ENCODE measurements around the gene ZBED1. TPM values are rescaled to one million over a fixed set of nuclear protein-coding genes. Genes with fewer than 3 reads are reported as not detected.

Gene ZBED1
- total and polyA plus RNA-seq, 7 experiments from 2014 or later: 23.7 to 44.3 (median 29.0) TPM

DNA sequence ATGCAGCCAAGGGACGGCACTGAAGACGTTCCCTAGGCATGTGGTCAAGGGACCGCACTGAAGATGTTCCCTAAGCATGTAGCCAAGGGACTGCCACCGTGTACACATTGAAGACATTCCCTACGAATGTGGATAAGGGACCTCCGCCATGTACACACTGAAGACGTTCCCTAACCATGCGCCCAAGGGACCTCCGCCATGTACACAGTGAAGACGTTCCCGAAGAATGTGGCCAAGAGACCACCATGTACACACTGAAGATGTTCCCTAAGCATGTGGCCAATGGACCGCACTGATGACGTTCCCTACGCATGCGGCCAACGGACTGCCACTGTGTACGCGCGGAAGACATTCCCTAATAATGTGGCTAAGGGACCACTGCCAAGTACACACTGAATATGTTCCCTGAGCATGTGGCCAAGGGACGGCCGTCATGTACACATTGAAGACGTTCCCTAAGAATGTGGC lies 48.4 kb downstream of the ZBED1 start:
- Histone ChIP-seq H3K4me3 (ENCODE audit: low read length) (no peak overlapping the region), H3K27me3 (ENCODE audit: control insufficient read depth in 2 of 2, insufficient read depth in 2 of 2, low read length in 2 of 2) (no peaks in the 10 kb centered on the region), H3K27ac (ENCODE audit: low read depth, low read length) (no peak overlapping the region), H3K36me3 (ENCODE audit: control insufficient read depth in 2 of 3, insufficient read depth in 3 of 3, low read length in 3 of 3) (no peaks in the 10 kb centered on the region), H3K9me3 (ENCODE audit: control insufficient read depth in 2 of 3, low read length in 3 of 3) (no peaks in the 10 kb centered on the region), H3K4me1 (ENCODE audit: control insufficient read depth in 2 of 2, insufficient read depth in 2 of 2, low read length in 2 of 2) (no peaks in the 10 kb centered on the region)
- ATAC-seq (no peak), DNase-seq (no peak)
- no peaks in the 10 kb centered on the region for H3K27me3 Mint-ChIP-seq
- no peak overlapping the region for H3K4me3 Mint-ChIP-seq
- H3K9me3 Mint-ChIP-seq: peaks cover 0 to 14% (median 0%) of the 10 kb centered on the region in 11 donors
- intact Hi-C loops (cut with micrococcal nuclease): no loop called here
- ChIA-PET CTCF (no interaction called here), POLR2A (no interaction called here)
- no peak overlapping the region for H3K27ac Mint-ChIP-seq
- H3K36me3 Mint-ChIP-seq: peaks cover 6 to 44% (median 21%) of the 10 kb centered on the region in 5 donors
- H3K4me1 Mint-ChIP-seq: peaks cover 0 to 18% (median 8%) of the 10 kb centered on the region in 7 donors

DNA sequence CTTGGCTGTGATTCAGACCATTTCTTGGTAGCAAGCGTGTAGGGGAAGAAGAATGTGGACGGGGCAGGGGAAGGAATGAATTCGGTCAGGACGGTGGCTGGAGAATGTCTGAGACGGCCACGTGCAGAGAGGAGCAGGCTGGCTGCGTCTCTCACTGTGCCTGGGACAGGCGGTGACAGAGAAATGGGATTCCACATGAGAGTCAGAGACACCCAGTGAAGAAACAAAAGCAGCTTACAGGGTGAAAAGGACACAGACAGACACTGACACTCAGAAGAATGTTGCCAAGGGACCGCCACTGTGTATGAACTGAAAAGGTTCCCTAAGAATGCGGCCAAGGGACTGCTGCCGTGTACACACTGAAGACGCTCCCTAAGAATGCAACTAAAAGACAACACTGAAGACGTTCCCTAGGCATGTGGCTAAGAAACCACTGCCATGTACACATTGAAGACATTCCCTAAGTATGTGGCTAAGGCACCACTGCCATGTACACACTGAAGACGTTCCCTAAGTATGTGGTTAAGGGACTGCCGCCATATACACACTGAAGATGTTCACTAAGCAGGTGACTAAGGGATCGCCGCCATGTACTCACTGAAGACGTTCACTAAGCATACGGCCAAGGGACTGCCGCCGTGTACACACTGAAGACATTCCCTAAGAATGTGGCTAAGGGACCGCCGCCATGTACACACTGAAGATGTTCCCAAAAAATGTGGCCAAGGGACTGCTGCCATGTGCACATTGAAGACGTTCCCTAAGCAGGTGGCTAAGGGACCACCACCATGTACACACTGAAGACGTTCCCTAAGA lies 49.1 kb downstream of the ZBED1 start:
- no peak for DNase-seq
- Mint-ChIP-seq H3K4me3 (no peak overlapping the region), H3K27me3 (no peaks in the 10 kb centered on the region), H3K27ac (peak overlapping the region in 2 of 9 donors; percentile 27 to 54), H3K9me3 (peaks cover 0 to 18% (median 0%) of the 10 kb centered on the region in 11 donors), H3K36me3 (peaks cover 6 to 44% (median 21%) of the 10 kb centered on the region in 5 donors), H3K4me1 (peaks cover 0 to 16% (median 5%) of the 10 kb centered on the region in 7 donors)
- POLR2A ChIA-PET: no interaction called here
- Histone ChIP-seq H3K4me3 (ENCODE audit: low read length) (no peak overlapping the region), H3K36me3 (ENCODE audit: control insufficient read depth in 2 of 3, insufficient read depth in 3 of 3, low read length in 3 of 3) (no peaks in the 10 kb centered on the region), H3K27me3 (ENCODE audit: control insufficient read depth in 2 of 2, insufficient read depth in 2 of 2, low read length in 2 of 2) (no peaks in the 10 kb centered on the region), H3K27ac (ENCODE audit: low read depth, low read length) (no peak overlapping the region), H3K9me3 (ENCODE audit: control insufficient read depth in 2 of 3, low read length in 3 of 3) (no peaks in the 10 kb centered on the region), H3K4me1 (ENCODE audit: control insufficient read depth in 2 of 2, insufficient read depth in 2 of 2, low read length in 2 of 2) (no peaks in the 10 kb centered on the region)
- intact Hi-C loops (cut with micrococcal nuclease): no loop called here
- no peak for ATAC-seq
- CTCF ChIA-PET: no interaction called here

DNA sequence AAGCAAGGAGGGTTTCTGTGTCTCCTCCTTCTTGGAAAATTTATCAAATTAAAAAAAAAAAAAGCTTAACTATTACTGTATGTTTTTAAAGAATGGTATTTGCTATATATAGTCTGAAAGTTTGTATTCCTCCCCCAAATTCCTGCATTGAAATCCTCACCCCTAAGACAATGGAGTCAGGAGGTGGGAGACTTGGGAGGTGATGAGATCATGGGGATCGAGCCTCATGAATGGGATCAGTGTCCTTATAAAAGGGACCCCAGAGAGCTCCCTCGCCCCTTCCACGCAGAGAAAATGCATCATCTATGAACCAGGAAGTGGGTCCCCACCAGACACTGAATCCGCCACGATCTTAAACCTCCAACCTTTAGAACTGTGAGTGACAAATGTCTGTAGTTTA lies 50.1 kb downstream of the ZBED1 start:
- H3K36me3 Mint-ChIP-seq: peaks cover 6 to 46% (median 22%) of the 10 kb centered on the region in 5 donors
- H3K9me3 Mint-ChIP-seq: peaks cover 0 to 25% (median 0%) of the 10 kb centered on the region in 11 donors
- no peak for ATAC-seq
- no peak overlapping the region for H3K27ac Mint-ChIP-seq
- Histone ChIP-seq H3K36me3 (ENCODE audit: control insufficient read depth in 2 of 3, insufficient read depth in 3 of 3, low read length in 3 of 3) (no peaks in the 10 kb centered on the region), H3K27ac (ENCODE audit: low read depth, low read length) (no peak overlapping the region), H3K4me3 (ENCODE audit: low read length) (no peak overlapping the region), H3K9me3 (ENCODE audit: control insufficient read depth in 2 of 3, low read length in 3 of 3) (no peaks in the 10 kb centered on the region), H3K4me1 (ENCODE audit: control insufficient read depth in 2 of 2, insufficient read depth in 2 of 2, low read length in 2 of 2) (no peaks in the 10 kb centered on the region), H3K27me3 (ENCODE audit: control insufficient read depth in 2 of 2, insufficient read depth in 2 of 2, low read length in 2 of 2) (no peaks in the 10 kb centered on the region)
- DNase-seq: no peak
- H3K4me3 Mint-ChIP-seq: no peak overlapping the region
- ChIA-PET POLR2A (no interaction called here), CTCF (no interaction called here)
- H3K27me3 Mint-ChIP-seq: no peaks in the 10 kb centered on the region
- intact Hi-C loops (cut with micrococcal nuclease): no loop called here
- peaks cover 0 to 12% (median 3%) of the 10 kb centered on the region in 7 donors for H3K4me1 Mint-ChIP-seq

DNA sequence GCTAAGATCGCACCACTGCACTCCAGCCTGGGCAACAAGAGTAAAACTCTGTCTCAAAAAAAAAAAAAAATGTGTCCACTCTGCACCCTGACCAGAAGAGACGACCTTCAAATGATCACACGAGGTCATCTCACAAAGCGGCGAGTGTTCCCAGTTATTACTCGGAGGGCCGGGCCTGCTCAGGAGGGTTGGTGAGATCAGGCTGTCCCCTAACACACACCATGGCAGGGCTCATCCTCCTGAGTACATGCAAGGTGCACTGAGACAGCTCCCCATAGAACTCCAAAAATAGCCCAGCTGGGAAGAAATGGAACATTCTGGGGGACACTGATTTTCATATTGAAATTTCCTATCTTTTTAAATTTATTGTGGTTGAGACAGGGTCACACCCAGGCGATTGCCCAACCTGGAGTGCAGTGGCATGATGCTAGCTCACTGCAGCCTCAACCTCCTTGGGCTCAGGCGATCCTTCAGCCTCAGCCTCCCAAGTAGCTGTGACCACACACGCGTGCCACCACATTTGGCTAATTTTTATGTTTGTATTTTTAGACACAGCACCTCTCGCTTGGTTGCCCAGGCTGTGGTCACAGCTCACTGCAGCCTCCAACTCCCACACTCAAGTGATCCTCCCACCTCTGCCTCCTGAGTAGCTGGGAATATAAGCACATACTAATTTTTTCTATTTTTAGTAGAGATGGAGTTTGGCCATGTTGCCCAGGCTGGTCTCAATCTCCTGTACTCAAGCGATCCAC lies 51.5 kb downstream of the ZBED1 start:
- H3K4me1 Mint-ChIP-seq: peaks cover 0 to 12% (median 3%) of the 10 kb centered on the region in 7 donors
- peak overlapping the region in 1 of 9 donors; percentile 45 for H3K27ac Mint-ChIP-seq
- Histone ChIP-seq H3K9me3 (ENCODE audit: control insufficient read depth in 2 of 3, low read length in 3 of 3) (no peaks in the 10 kb centered on the region), H3K36me3 (ENCODE audit: control insufficient read depth in 2 of 3, insufficient read depth in 3 of 3, low read length in 3 of 3) (peaks cover 0 to 2% (median 0%) of the 10 kb centered on the region in 3 experiments), H3K4me3 (ENCODE audit: low read length) (no peak overlapping the region), H3K27ac (ENCODE audit: low read depth, low read length) (no peak overlapping the region), H3K27me3 (ENCODE audit: control insufficient read depth in 2 of 2, insufficient read depth in 2 of 2, low read length in 2 of 2) (no peaks in the 10 kb centered on the region), H3K4me1 (ENCODE audit: control insufficient read depth in 2 of 2, insufficient read depth in 2 of 2, low read length in 2 of 2) (no peaks in the 10 kb centered on the region)
- peaks cover 0 to 25% (median 0%) of the 10 kb centered on the region in 11 donors for H3K9me3 Mint-ChIP-seq
- no peaks in the 10 kb centered on the region for H3K27me3 Mint-ChIP-seq
- ATAC-seq: no peak
- CTCF ChIA-PET: no interaction called here
- POLR2A ChIA-PET: no interaction called here
- intact Hi-C loops (cut with micrococcal nuclease): no loop called here
- no peak for DNase-seq
- H3K36me3 Mint-ChIP-seq: peaks cover 6 to 47% (median 22%) of the 10 kb centered on the region in 5 donors
- no peak overlapping the region for H3K4me3 Mint-ChIP-seq

DNA sequence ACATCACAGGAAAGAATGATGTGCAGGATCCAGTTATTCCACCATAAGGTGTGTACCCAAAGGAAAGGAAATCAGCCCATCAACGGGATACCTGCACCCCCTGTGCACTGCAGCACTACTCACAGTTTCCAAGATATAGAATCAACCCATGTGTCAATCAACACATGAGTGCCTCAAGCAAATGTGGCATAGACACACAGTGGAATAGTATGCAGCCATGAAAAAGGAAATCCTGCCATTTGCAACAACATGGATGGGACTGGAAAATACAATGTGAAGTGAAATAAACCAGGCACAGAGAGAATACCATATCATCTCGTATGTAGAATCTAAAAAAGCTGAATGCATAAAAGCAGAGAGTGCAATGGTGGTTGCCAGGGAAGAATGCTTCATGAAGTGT lies 53.3 kb downstream of the ZBED1 start:
- H3K4me1 ChIP-seq (ENCODE audit: control insufficient read depth in 2 of 2, insufficient read depth in 2 of 2, low read length in 2 of 2): no peaks in the 10 kb centered on the region
- Mint-ChIP-seq H3K36me3 (peaks cover 0 to 53% (median 18%) of the 10 kb centered on the region in 5 donors), H3K27ac (no peak overlapping the region), H3K4me3 (no peak overlapping the region), H3K9me3 (peaks cover 0 to 19% (median 0%) of the 10 kb centered on the region in 11 donors), H3K4me1 (peaks cover 0 to 16% (median 3%) of the 10 kb centered on the region in 7 donors), H3K27me3 (no peaks in the 10 kb centered on the region)
- intact Hi-C loops (cut with micrococcal nuclease): no loop called here
- no peak for DNase-seq
- H3K27me3 ChIP-seq (ENCODE audit: control insufficient read depth in 2 of 2, insufficient read depth in 2 of 2, low read length in 2 of 2): no peaks in the 10 kb centered on the region
- no peak overlapping the region for H3K27ac ChIP-seq (ENCODE audit: low read depth, low read length)
- H3K4me3 ChIP-seq (ENCODE audit: low read length): no peak overlapping the region
- H3K9me3 ChIP-seq (ENCODE audit: control insufficient read depth in 2 of 3, low read length in 3 of 3): no peaks in the 10 kb centered on the region
- peaks cover 0 to 3% (median 0%) of the 10 kb centered on the region in 3 experiments for H3K36me3 ChIP-seq (ENCODE audit: control insufficient read depth in 2 of 3, insufficient read depth in 3 of 3, low read length in 3 of 3)
- POLR2A ChIA-PET: no interaction called here
- CTCF ChIA-PET: no interaction called here
- ATAC-seq: no peak

DNA sequence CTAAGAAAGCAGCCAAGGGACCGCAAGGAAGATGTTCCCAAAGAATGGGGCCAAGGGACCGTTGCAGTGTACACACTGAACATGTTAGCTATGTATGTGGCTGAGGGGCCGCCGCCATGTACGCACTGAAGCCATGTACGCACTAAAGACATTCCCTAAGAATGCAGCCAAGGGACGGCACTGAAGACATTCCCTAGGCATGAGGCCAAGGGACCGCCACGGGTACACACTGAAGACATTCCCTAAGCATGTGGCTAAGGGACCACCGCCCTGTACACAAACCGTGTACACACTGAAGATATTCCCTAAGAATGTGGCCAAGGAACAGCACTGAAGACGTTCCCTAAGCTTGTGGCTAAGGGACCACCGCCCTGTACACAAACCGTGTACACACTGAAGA lies 54.0 kb downstream of the ZBED1 start:
- CTCF ChIA-PET: no interaction called here
- peaks cover 0 to 16% (median 3%) of the 10 kb centered on the region in 7 donors for H3K4me1 Mint-ChIP-seq
- Histone ChIP-seq H3K4me1 (ENCODE audit: control insufficient read depth in 2 of 2, insufficient read depth in 2 of 2, low read length in 2 of 2) (no peaks in the 10 kb centered on the region), H3K36me3 (ENCODE audit: control insufficient read depth in 2 of 3, insufficient read depth in 3 of 3, low read length in 3 of 3) (peaks cover 0 to 3% (median 0%) of the 10 kb centered on the region in 3 experiments), H3K9me3 (ENCODE audit: control insufficient read depth in 2 of 3, low read length in 3 of 3) (no peaks in the 10 kb centered on the region), H3K4me3 (ENCODE audit: low read length) (no peak overlapping the region), H3K27ac (ENCODE audit: low read depth, low read length) (no peak overlapping the region), H3K27me3 (ENCODE audit: control insufficient read depth in 2 of 2, insufficient read depth in 2 of 2, low read length in 2 of 2) (no peaks in the 10 kb centered on the region)
- H3K4me3 Mint-ChIP-seq: no peak overlapping the region
- peak overlapping the region in 1 of 9 donors; percentile 44 for H3K27ac Mint-ChIP-seq
- no peaks in the 10 kb centered on the region for H3K27me3 Mint-ChIP-seq
- intact Hi-C loops (cut with micrococcal nuclease): no loop called here
- DNase-seq: no peak
- ATAC-seq: no peak
- H3K36me3 Mint-ChIP-seq: peaks cover 0 to 51% (median 17%) of the 10 kb centered on the region in 5 donors
- POLR2A ChIA-PET: no interaction called here
- H3K9me3 Mint-ChIP-seq: peaks cover 0 to 16% (median 0%) of the 10 kb centered on the region in 11 donors
